HG02852 (cell line): ENCODE results near the gene LILRA6.
"Not testable (repeated sequence)": the region's sequence is repeated elsewhere in the genome, so short reads cannot be mapped to it uniquely, and the experiment has no call there.

Source experiments
- ATAC-seq: cut with Tn5 transposase; IDR thresholded peaks from one replicate; pipeline ENCODE4 v1.9.1; 2021; ENCODE audit warnings: mild to moderate bottlenecking, moderate library complexity; ENCODE audit not compliant: unreplicated experiment

LILRA6 gene

GRCh38 chr19:54208784-54209057, 33.9 kb downstream of the LILRA6 start:
- no peak for ATAC-seq

- ATAC-seq, result peak; percentile 38
These were observed 34.4 kb downstream of the LILRA6 start for GRCh38 chr19:54207983-54208783.

GRCh38 chr19:54207676-54207982, 35.0 kb downstream of the LILRA6 start:
- no peak for ATAC-seq

- not testable (repeated sequence) for ATAC-seq
These were observed 35.4 kb downstream of the LILRA6 start for GRCh38 chr19:54207193-54207592.

- no peak for ATAC-seq
These were observed 35.8 kb downstream of the LILRA6 start for GRCh38 chr19:54206831-54207177.

- no peak for ATAC-seq
These were observed 36.4 kb downstream of the LILRA6 start for GRCh38 chr19:54206030-54206830.

GRCh38 chr19:54204767-54205468, 37.7 kb downstream of the LILRA6 start:
- ATAC-seq, result no peak

GRCh38 chr19:54203151-54203611, 39.4 kb downstream of the LILRA6 start:
- ATAC-seq, result no peak

GRCh38 chr19:54201980-54202379, 40.6 kb downstream of the LILRA6 start:
- ATAC-seq, result no peak

GRCh38 chr19:54201172-54201701, 41.4 kb downstream of the LILRA6 start:
- peak; percentile 9 for ATAC-seq

GRCh38 chr19:54199401-54199800, 43.2 kb downstream of the LILRA6 start:
- ATAC-seq, result no peak

GRCh38 chr19:54197121-54197520, 45.5 kb downstream of the LILRA6 start:
- ATAC-seq, result no peak

GRCh38 chr19:54196536-54196935, 46.1 kb downstream of the LILRA6 start:
- ATAC-seq, result no peak

GRCh38 chr19:54194463-54194862, 48.1 kb downstream of the LILRA6 start:
- ATAC-seq, result not testable (repeated sequence)

- no peak for ATAC-seq
These were observed 49.6 kb downstream of the LILRA6 start for GRCh38 chr19:54193011-54193410.

GRCh38 chr19:54191811-54192453, 50.7 kb downstream of the LILRA6 start:
- no peak for ATAC-seq

GRCh38 chr19:54191011-54191810, 51.4 kb downstream of the LILRA6 start, which contains the start of gene TSEN34:
Gene TSEN34, plus strand, starts transcription at chr19:54191308. Its CDS starts 57 bp downstream, at chr19:54191365.
- peak; percentile 27 for ATAC-seq

- ATAC-seq, result peak; percentile 39
These were observed 52.0 kb downstream of the LILRA6 start for GRCh38 chr19:54190503-54191010.

- ATAC-seq, result peak; percentile 48
These were observed 52.7 kb downstream of the LILRA6 start for GRCh38 chr19:54189735-54190502.
